DOHH2 (cell line): ENCODE results near the gene STK33.

Experiments used
- EZH2phosphoT487 ChIP-seq: fragments of 200-600 bp; sonication (generic); IDR thresholded peaks from 2 replicates; pipeline ENCODE4 v1.6.1; 2017; ENCODE audit warnings: borderline replicate concordance, mild to moderate bottlenecking, antibody characterized with exemption, low read length, moderate library complexity, mixed read lengths
- TF ChIP-seq, protein P1 (sequence below): fragments of 200-600 bp; sonication (generic); IDR thresholded peaks from one replicate; pipeline ENCODE4 v1.5.1; 2014; ENCODE audit warnings: antibody characterized with exemption, mild to moderate bottlenecking, low read depth, low read length; ENCODE audit not compliant: poor library complexity, severe bottlenecking

GRCh38 chr11:8584082-8584481, 9.9 kb downstream of the STK33 start:
- TF ChIP-seq, protein P1, sequence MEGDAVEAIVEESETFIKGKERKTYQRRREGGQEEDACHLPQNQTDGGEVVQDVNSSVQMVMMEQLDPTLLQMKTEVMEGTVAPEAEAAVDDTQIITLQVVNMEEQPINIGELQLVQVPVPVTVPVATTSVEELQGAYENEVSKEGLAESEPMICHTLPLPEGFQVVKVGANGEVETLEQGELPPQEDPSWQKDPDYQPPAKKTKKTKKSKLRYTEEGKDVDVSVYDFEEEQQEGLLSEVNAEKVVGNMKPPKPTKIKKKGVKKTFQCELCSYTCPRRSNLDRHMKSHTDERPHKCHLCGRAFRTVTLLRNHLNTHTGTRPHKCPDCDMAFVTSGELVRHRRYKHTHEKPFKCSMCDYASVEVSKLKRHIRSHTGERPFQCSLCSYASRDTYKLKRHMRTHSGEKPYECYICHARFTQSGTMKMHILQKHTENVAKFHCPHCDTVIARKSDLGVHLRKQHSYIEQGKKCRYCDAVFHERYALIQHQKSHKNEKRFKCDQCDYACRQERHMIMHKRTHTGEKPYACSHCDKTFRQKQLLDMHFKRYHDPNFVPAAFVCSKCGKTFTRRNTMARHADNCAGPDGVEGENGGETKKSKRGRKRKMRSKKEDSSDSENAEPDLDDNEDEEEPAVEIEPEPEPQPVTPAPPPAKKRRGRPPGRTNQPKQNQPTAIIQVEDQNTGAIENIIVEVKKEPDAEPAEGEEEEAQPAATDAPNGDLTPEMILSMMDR = no peak
- no peak for TF ChIP-seq EZH2phosphoT487
